Activated CD4-positive, CD25-positive, alpha-beta regulatory T cell treated with anti-CD3 and anti-CD28 coated beads, Interleukin-2, amount 50 U/mL, for 16 hours (primary cell): ENCODE results near the gene NDUFC2.
"Not testable (repeated sequence)": the region's sequence is repeated elsewhere in the genome, so short reads cannot be mapped to it uniquely, and the experiment has no call there.

Experiments used
- DNase-seq: peaks from one replicate; pipeline ENCODE4 v3.0.0-alpha.2; 2020; ENCODE audit warnings: low read depth, low spot score

The NDUFC2 gene

DNA sequence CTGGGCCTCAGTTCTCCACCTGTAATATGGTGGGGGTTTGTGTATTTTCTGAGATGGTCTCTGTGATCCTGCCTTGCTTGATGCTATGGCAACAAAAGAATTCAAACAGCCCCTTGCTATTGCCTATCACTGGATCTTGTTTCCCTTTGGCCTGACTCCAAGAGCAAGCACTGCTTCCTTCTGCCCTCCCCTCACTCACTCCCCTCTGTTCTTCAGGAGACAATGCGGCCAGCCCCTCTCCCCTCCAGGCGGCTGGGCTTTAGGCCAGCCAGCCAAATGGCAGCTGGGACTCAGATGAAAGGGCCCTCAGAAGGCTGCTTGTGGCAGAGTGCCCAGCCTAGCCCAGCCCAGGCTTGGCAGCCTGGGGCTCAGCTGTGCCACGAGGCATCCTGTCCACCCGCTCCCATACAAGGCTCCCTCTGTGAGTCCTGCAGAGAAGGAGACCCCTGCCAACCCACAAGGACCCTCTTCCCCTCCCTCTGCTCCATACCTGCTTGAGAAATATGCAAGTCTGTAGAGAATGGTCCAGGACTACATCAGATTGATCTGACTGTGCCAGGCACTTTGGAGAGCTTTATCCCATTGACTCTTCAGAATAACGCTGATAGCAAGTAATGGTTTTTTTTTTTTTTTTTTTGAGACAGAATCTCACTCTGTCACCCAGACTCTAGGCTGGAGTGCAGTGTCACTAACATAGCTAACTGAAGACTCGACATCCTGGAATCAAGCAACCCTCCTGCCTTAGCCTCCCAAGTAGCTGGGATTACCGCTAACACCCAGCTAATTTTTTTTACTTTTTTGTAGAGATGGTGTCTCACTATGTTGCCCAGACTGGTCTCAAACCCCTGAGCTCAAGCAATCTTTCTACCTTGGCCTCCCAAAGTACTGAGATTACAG lies 49.0 kb downstream of the NDUFC2 start:
- no peak for DNase-seq

DNA sequence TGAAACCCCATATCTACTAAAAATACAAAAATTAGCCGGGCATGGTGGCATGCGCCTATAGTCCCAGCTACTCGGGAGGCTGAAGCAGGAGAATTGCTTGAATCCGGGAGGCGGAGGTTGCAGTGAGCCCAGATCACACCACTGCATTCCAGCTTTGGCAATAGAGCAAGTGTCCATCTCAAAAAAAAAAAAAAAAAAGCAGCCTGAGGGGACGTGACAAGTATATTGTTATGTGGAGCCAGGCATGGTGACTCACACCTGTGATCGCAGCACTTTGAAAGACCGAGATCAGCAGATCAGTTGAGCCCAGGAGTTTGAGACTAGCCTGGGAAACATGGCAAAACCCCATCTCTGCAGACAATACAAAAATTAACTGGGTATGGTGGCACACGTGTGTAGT lies 51.2 kb downstream of the NDUFC2 start:
- not testable (repeated sequence) for DNase-seq

GRCh38 chr11:78027759-78028158 lies 51.9 kb downstream of the NDUFC2 start:
- DNase-seq: no peak

DNA sequence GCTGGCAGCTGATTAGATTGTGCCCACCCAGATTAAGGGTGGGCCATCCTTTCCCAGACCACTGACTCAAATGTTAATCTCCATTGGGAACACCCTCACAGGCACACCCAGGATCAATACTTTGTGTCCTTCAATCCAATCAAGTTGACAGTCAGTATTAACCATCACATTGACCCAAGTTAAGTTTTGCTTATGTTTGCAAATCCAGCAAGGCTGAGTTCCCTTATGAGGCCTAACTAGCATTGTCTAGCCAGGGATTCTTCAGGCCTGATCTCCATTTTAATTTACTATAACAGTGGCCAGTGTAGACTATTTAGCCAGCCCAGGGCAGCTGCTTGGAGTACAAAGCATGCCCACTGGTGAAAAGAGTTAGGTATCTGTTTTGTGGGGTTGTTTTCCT lies 54.3 kb downstream of the NDUFC2 start:
- no peak for DNase-seq

DNA sequence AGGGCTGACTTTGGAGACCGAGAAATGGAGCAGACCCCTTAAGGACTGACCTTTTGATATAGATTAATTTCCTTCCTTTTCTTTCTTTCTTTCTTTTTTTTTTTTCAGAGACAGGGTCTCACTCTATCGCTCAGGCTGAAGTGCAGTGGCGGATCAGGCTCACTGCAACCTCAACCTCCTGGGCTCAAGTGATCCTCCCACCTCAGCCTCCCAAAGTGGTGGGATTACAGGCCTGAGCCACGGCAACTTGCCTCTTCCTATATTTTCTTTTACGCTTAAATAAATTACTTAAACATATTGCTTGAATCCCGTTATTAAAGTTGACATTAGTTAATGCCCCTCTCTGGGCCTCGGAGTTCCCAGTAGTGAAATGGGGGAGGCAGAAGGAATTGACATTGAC lies 56.2 kb downstream of the NDUFC2 start:
- DNase-seq: no peak

DNA sequence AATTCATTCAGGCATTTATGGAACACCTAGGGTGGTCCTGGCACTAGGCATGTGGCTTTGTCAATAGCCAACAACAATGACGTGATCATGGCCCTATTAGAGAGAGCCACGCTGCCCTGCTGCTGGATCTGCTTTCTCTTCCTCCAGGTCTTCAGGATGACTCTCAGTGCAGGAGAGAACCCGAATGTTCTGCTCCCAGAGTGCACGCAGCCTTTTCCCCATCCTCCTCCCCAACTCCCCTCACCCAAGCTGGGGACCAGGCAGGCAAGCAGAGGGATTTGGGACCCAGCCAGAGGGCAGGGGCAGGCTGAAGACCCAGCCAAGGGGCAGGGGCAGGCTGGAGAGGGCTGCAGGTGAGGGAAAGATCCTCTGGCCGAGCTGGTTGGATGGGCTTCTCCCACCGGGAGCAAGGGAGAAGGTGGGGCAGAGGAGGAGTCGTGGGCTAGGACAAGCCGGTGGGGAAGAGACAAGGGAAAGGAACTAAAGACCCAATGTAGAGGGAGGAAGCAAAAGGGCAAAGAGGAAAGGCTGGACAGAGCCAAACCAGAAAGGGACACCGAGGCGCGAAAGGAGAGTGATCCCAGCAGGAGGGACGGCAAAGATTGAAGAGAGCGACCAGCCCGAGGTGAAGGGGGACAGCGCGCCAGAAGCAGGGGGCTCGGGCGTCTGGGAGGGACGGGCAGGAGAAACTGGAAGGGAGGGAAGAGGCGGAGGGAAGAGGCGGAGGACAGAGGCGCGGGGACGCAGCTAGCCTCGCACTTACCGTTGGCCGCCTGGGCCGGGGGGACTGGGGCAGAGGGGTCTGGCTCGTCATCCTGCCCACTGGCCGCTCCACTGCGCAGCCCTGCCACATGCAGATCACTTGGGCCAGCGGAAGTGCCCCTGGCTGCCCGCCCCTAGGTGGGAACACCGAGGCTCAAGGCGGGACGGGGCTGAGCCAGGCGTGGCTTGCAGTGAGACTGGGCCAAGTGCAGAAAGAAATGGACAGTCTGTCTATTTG lies 57.0 kb downstream of the NDUFC2 start, which contains the start of gene KCTD14:
Gene KCTD14, minus strand, starts transcription at position 880 of the 1,000 bp plus-strand sequence. Its CDS starts 27 bp downstream, at position 853.
- DNase-seq: no peak

- no peak for DNase-seq
Observed at GRCh38 chr11:78021611-78022010, 58.1 kb downstream of the NDUFC2 start.

DNA sequence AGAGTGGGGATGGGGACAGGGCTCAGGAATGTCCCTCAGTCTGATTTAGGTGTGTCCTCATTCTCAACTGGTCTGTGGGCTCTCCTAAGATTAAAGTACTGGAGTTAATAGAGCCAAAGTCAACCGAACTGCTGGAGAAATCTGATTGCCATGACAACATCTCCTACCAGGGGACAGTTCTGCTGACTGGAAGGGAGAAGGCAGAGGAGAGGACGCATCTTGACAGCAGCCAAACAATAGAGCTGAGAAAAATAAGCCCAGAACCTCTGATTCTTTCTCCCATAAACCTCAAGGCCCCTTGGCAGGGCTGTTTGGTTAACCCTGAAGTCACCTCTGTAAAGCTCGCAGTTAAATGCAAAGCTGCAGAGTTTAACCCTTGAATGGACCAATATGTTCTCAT lies 59.4 kb downstream of the NDUFC2 start:
- no peak for DNase-seq

DNA sequence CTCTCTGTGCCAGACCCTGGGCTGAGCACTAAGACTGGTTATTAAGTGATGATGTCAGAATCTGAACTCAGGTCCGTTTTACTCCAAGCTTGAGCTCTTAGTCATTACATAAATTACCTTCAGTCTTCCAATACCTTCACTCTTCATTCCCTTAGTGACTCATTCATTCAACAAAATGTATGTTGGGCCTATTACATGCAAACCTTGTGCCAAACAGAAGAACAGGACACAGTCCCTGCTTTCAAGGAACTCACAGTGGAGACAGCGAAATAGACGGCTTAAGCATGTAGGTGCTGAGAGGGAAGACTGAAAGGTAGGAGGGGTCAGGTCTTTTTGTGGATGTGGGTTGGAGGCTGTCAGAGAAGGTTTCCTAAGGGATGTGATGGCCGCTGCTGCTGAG lies 59.9 kb downstream of the NDUFC2 start:
- no peak for DNase-seq
